ENCODE data around the gene ANKS6. TPM values are rescaled to one million over a fixed set of nuclear protein-coding genes. Genes with fewer than 3 reads are reported as not detected.

ANKS6 gene
- total and polyA plus RNA-seq, 4 donors, result 1.9 to 6.3 (median 2.9) TPM

- no peak for TF ChIP-seq MAX (IDR thresholded peaks at IDR 0.05)
- no peak for TF ChIP-seq EGR1 (IDR thresholded peaks at IDR 0.05; ENCODE audit: low read depth in 2 of 2)
- TF ChIP-seq YY1 (IDR thresholded peaks at IDR 0.05), result no peak
- no peak for TF ChIP-seq FOXA1 (IDR thresholded peaks at IDR 0.05)
- no peak for TF ChIP-seq CTCF (IDR thresholded peaks at IDR 0.05; ENCODE audit: low read depth, low read length, missing input control)
Observed at GRCh38 chr9:98767196-98767595, 29.2 kb downstream of the ANKS6 start (continued).

- Histone ChIP-seq H3K9ac (ENCODE audit: low read depth in 1 of 2, low read length in 2 of 2) (no peak overlapping the region), H3K9me3 (ENCODE audit: control insufficient read depth in 4 of 4, low read length in 3 of 4) (no peaks in the 10 kb centered on the region), H3K4me1 (ENCODE audit: control insufficient read depth in 4 of 4, insufficient read depth in 4 of 4, low read length in 3 of 4) (no peaks in the 10 kb centered on the region), H3K4me3 (ENCODE audit: low read depth in 1 of 3, low read length in 3 of 3) (no peak overlapping the region), H3K36me3 (ENCODE audit: control insufficient read depth in 4 of 4, insufficient read depth in 3 of 4, low read depth in 1 of 4, low read length in 3 of 4) (peaks cover 0 to 11% (median 1%) of the 10 kb centered on the region in 4 donors), H3K27me3 (ENCODE audit: control insufficient read depth in 4 of 4, insufficient read depth in 4 of 4, low read length in 3 of 4) (no peaks in the 10 kb centered on the region), H3K27ac (ENCODE audit: low read depth in 1 of 2, low read length in 2 of 2) (no peak overlapping the region)
- WGBS, result 93% methylated on average over 2 of the region's 2 CpGs
- no peak for DNase-seq (ENCODE audit: low spot score)
- no peak for TF ChIP-seq HNF4A (conservative IDR thresholded peaks at IDR 0.05)
- TF ChIP-seq HNF4G (IDR thresholded peaks at IDR 0.05), result no peak
- no peak for TF ChIP-seq TAF1 (conservative IDR thresholded peaks at IDR 0.05)
- no peak for TF ChIP-seq SP1 (IDR thresholded peaks at IDR 0.05)
- TF ChIP-seq FOXA1 (IDR thresholded peaks at IDR 0.05), result no peak
- TF ChIP-seq CTCF (IDR thresholded peaks at IDR 0.05; ENCODE audit: low read depth, low read length, missing input control), result no peak
- TF ChIP-seq ATF3 (IDR thresholded peaks at IDR 0.05), result no peak
- TF ChIP-seq JUND (IDR thresholded peaks at IDR 0.05), result no peak
- TF ChIP-seq RXRA (IDR thresholded peaks at IDR 0.05), result no peak
- TF ChIP-seq REST (IDR thresholded peaks at IDR 0.05), result no peak
- TF ChIP-seq RAD21 (IDR thresholded peaks at IDR 0.05), result no peak
- no peak for TF ChIP-seq ZBTB33 (IDR thresholded peaks at IDR 0.05)
- TF ChIP-seq NR2F2 (IDR thresholded peaks at IDR 0.05), result no peak
- no peak for TF ChIP-seq EGR1 (IDR thresholded peaks at IDR 0.05; ENCODE audit: low read depth in 2 of 2)
- TF ChIP-seq GABPA (IDR thresholded peaks at IDR 0.05 in 1 of 2, conservative IDR thresholded peaks at IDR 0.05 in 1 of 2), result no peak
Observed at GRCh38 chr9:98766586-98766985, 29.8 kb downstream of the ANKS6 start.
